Metanephros (tissue), 2 donors: Measurements from ENCODE around the gene DUSP1. TPM values are rescaled to one million over a fixed set of nuclear protein-coding genes. Genes with fewer than 3 reads are reported as not detected.

ENCODE experiments used
- small RNA-seq: library from RNA; depleted of rRNA; stranded (forward); fragments of <200 nt; gene quantifications from one replicate; pipeline ENCODE3, GENCODE V24; 2014; ENCODE audit warnings: low replicate concordance
- total RNA-seq: library from RNA; depleted of rRNA; stranded (reverse); fragments of >200 nt; gene quantifications from one replicate; pipeline ENCODE4 v1.2.3, GENCODE V29; 2014

DUSP1 gene
- 299 TPM for total RNA-seq

GRCh38 chr5:172770675-172771438 lies at the start of gene DUSP1:
DUSP1 (minus strand) TSS chr5:172771195; CDS start chr5:172770952, 243 bp downstream.

Small RNA genes within 50 kb of the gene (small RNA-seq; reads per million reads assigned to genes)
- gene AC022217.4: not detected
- not detected for gene RF00019

Other genes with a start within 250 kb of the DUSP1 start
- 27.9 TPM for gene NEURL1B, start 129.9 kb downstream of the DUSP1 start, total RNA-seq
- gene ERGIC1, start 63.1 kb upstream of the DUSP1 start, total RNA-seq: 92.4 TPM
- gene RPL26L1, start 188.2 kb upstream of the DUSP1 start, total RNA-seq: 25.2 TPM
- 95.4 TPM for gene ATP6V0E1, start 212.6 kb upstream of the DUSP1 start, total RNA-seq